HEK293 (cell line): ENCODE measurements around the gene GAS5.

Experiments
- HOXD13 ChIP-seq: sonication (generic); formaldehyde crosslinking; IDR thresholded peaks from 2 replicates; pipeline ENCODE4 v1.8.0; 2022; ENCODE audit warnings: missing genetic modification reagents, borderline replicate concordance
- KLF10 ChIP-seq: fragments of 450-650 bp; IDR thresholded peaks from 2 replicates; pipeline ENCODE4 v1.5.1; 2018; ENCODE audit warnings: missing biosample characterization, mild to moderate bottlenecking, missing genetic modification characterization
- KLF16 ChIP-seq: fragments of 450-650 bp; formaldehyde crosslinking; IDR thresholded peaks from 2 replicates; pipeline ENCODE4 v1.5.1; 2017; ENCODE audit warnings: missing biosample characterization, missing genetic modification characterization
- OSR2 ChIP-seq: fragments of 450-650 bp; formaldehyde crosslinking; IDR thresholded peaks from 2 replicates; pipeline ENCODE4 v1.5.1; 2016; ENCODE audit warnings: missing biosample characterization, missing genetic modification characterization
- REPIN1 ChIP-seq: fragments of 450-650 bp; formaldehyde crosslinking; IDR thresholded peaks from 2 replicates; pipeline ENCODE4 v1.5.1; 2017; ENCODE audit warnings: missing biosample characterization, missing genetic modification characterization, low read depth
- SETDB1 ChIP-seq: IDR thresholded peaks from one replicate; pipeline ENCODE4 v1.6.1; 2017; ENCODE audit warnings: mild to moderate bottlenecking, low read length, moderate library complexity, mixed read lengths; ENCODE audit not compliant: insufficient read length
- WT1 ChIP-seq: fragments of 450-650 bp; formaldehyde crosslinking; IDR thresholded peaks from 2 replicates; pipeline ENCODE4 v1.5.1; 2016; ENCODE audit warnings: missing biosample characterization, missing genetic modification characterization
- ZFP69B ChIP-seq: fragments of 450-650 bp; formaldehyde crosslinking; IDR thresholded peaks from 2 replicates; pipeline ENCODE4 v1.5.1; 2016; ENCODE audit warnings: missing biosample characterization, missing genetic modification characterization
- ZNF114 ChIP-seq: fragments of 450-650 bp; formaldehyde crosslinking; IDR thresholded peaks from 2 replicates; pipeline ENCODE4 v1.5.0; 2017; ENCODE audit warnings: missing biosample characterization, missing genetic modification characterization
- ZNF202 ChIP-seq: fragments of 450-650 bp; formaldehyde crosslinking; IDR thresholded peaks from 2 replicates; pipeline ENCODE4 v1.5.1; 2016; ENCODE audit warnings: missing biosample characterization, missing genetic modification characterization, borderline replicate concordance
- ZNF239 ChIP-seq: fragments of 450-650 bp; formaldehyde crosslinking; IDR thresholded peaks from 2 replicates; pipeline ENCODE4 v1.5.1; 2016; ENCODE audit warnings: missing biosample characterization, missing genetic modification characterization
- ZNF248 ChIP-seq: fragments of 450-650 bp; formaldehyde crosslinking; IDR thresholded peaks from 2 replicates; pipeline ENCODE4 v1.5.1; 2017; ENCODE audit warnings: missing biosample characterization, missing genetic modification characterization
- ZNF266 ChIP-seq: fragments of 450-650 bp; formaldehyde crosslinking; IDR thresholded peaks from 2 replicates; pipeline ENCODE4 v1.5.1; 2016; ENCODE audit warnings: missing biosample characterization, missing genetic modification characterization, low read depth
- ZNF423 ChIP-seq: fragments of 450-650 bp; formaldehyde crosslinking; IDR thresholded peaks from 2 replicates; pipeline ENCODE4 v1.5.1; 2016; ENCODE audit warnings: missing biosample characterization, missing genetic modification characterization
- ZNF501 ChIP-seq: fragments of 450-650 bp; formaldehyde crosslinking; IDR thresholded peaks from 2 replicates; pipeline ENCODE4 v1.5.1; 2016; ENCODE audit warnings: missing biosample characterization, missing genetic modification characterization
- ZNF596 ChIP-seq: fragments of 450-650 bp; IDR thresholded peaks from 2 replicates; pipeline ENCODE4 v1.5.0; 2018; ENCODE audit warnings: missing biosample characterization, mild to moderate bottlenecking, missing genetic modification characterization, moderate library complexity
- ZNF621 ChIP-seq: fragments of 450-650 bp; formaldehyde crosslinking; IDR thresholded peaks from 2 replicates; pipeline ENCODE4 v1.5.1; 2017; ENCODE audit warnings: missing biosample characterization, missing genetic modification characterization
- ZNF837 ChIP-seq: fragments of 450-650 bp; formaldehyde crosslinking; IDR thresholded peaks from 2 replicates; pipeline ENCODE4 v1.5.1; 2016; ENCODE audit warnings: missing biosample characterization, missing genetic modification characterization
- ZSCAN16 ChIP-seq: fragments of 450-650 bp; formaldehyde crosslinking; IDR thresholded peaks from 2 replicates; pipeline ENCODE4 v1.5.1; 2016; ENCODE audit warnings: missing biosample characterization, missing genetic modification characterization
- TF ChIP-seq, protein P1 (sequence below): fragments of 450-650 bp; formaldehyde crosslinking; IDR thresholded peaks from 2 replicates; pipeline ENCODE4 v1.5.1; 2016; ENCODE audit warnings: missing biosample characterization, missing genetic modification characterization
- TF ChIP-seq, protein P2 (sequence below): fragments of 450-650 bp; formaldehyde crosslinking; IDR thresholded peaks from 2 replicates; pipeline ENCODE4 v1.5.1; 2017; ENCODE audit warnings: missing biosample characterization, missing genetic modification characterization
- TF ChIP-seq, protein P3 (sequence below): fragments of 450-650 bp; formaldehyde crosslinking; IDR thresholded peaks from 2 replicates; pipeline ENCODE4 v1.5.1; 2016; ENCODE audit warnings: missing biosample characterization, missing genetic modification characterization
- TF ChIP-seq, protein P4 (sequence below): fragments of 450-650 bp; formaldehyde crosslinking; IDR thresholded peaks from 2 replicates; pipeline ENCODE4 v1.5.1; 2016; ENCODE audit warnings: missing biosample characterization, missing genetic modification characterization
- TF ChIP-seq, protein P5 (sequence below): fragments of 450-650 bp; IDR thresholded peaks from 2 replicates; pipeline ENCODE4 v1.5.1; 2018; ENCODE audit warnings: missing biosample characterization, mild to moderate bottlenecking, missing genetic modification characterization

GAS5 gene

DNA sequence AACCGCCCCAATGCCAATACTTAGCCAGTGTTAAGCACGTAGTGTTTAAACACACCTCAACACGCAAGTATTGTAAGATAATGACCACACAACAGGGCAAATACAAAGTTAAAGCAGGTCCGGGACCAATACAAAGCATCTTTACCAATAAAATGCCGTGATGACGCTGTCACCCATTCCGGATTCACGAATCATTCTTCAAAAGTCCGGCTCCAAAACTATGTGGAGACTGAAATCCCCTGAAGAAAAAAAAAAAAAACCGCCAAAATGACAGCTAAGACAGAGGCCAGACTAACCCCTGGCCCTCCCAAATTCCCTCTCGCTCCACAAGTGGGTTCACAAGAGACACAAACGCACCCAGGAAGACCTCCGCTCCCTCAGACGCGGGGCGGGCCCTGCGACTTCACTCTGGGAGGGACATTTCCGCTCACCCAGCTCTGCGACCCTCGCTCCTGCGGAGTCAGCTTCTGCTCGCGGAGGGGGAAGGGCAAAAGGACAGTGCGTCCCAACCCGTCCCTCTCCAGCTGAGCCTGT is 43.9 kb downstream of the GAS5 start (continued):
- TF ChIP-seq ZNF501 (tag by site-specific recombination) (no peak), REPIN1 (tag by site-specific recombination) (no peak), KLF16 (tag by site-specific recombination) (peak; percentile 77; the same call in 1 of the 2 replicates), ZNF423 (tag by site-specific recombination) (peak; percentile 92), OSR2 (tag by site-specific recombination) (no peak), ZNF837 (tag by site-specific recombination) (no peak), SETDB1 (no peak), HOXD13 (CRISPR knock-in tag) (peak; percentile 4; the same call in 1 of the 2 replicates), ZNF266 (tag by site-specific recombination) (no peak), ZNF239 (no peak), ZFP69B (tag by site-specific recombination) (no peak), ZSCAN16 (tag by site-specific recombination) (no peak), KLF10 (tag by site-specific recombination) (no peak), ZNF248 (no peak), ZNF596 (tag by site-specific recombination) (no peak), WT1 (tag by site-specific recombination) (peak; percentile 35; the same call in 1 of the 2 replicates), ZNF114 (no peak), ZNF202 (tag by site-specific recombination) (no peak), ZNF621 (no peak)
- TF ChIP-seq, protein P1, sequence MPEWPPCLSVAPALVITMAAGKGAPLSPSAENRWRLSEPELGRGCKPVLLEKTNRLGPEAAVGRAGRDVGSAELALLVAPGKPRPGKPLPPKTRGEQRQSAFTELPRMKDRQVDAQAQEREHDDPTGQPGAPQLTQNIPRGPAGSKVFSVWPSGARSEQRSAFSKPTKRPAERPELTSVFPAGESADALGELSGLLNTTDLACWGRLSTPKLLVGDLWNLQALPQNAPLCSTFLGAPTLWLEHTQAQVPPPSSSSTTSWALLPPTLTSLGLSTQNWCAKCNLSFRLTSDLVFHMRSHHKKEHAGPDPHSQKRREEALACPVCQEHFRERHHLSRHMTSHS, result no peak
- TF ChIP-seq, protein P2, sequence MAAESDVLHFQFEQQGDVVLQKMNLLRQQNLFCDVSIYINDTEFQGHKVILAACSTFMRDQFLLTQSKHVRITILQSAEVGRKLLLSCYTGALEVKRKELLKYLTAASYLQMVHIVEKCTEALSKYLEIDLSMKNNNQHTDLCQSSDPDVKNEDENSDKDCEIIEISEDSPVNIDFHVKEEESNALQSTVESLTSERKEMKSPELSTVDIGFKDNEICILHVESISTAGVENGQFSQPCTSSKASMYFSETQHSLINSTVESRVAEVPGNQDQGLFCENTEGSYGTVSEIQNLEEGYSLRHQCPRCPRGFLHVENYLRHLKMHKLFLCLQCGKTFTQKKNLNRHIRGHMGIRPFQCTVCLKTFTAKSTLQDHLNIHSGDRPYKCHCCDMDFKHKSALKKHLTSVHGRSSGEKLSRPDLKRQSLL (tag by site-specific recombination), result no peak
- TF ChIP-seq, protein P3, sequence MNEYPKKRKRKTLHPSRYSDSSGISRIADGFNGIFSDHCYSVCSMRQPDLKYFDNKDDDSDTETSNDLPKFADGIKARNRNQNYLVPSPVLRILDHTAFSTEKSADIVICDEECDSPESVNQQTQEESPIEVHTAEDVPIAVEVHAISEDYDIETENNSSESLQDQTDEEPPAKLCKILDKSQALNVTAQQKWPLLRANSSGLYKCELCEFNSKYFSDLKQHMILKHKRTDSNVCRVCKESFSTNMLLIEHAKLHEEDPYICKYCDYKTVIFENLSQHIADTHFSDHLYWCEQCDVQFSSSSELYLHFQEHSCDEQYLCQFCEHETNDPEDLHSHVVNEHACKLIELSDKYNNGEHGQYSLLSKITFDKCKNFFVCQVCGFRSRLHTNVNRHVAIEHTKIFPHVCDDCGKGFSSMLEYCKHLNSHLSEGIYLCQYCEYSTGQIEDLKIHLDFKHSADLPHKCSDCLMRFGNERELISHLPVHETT (tag by site-specific recombination), result no peak
- TF ChIP-seq, protein P4, sequence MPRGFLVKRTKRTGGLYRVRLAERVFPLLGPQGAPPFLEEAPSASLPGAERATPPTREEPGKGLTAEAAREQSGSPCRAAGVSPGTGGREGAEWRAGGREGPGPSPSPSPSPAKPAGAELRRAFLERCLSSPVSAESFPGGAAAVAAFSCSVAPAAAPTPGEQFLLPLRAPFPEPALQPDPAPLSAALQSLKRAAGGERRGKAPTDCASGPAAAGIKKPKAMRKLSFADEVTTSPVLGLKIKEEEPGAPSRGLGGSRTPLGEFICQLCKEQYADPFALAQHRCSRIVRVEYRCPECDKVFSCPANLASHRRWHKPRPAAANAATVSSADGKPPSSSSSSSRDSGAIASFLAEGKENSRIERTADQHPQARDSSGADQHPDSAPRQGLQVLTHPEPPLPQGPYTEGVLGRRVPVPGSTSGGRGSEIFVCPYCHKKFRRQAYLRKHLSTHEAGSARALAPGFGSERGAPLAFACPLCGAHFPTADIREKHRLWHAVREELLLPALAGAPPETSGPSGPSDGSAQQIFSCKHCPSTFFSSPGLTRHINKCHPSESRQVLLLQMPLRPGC (tag by site-specific recombination), result no peak
- TF ChIP-seq, protein P5, sequence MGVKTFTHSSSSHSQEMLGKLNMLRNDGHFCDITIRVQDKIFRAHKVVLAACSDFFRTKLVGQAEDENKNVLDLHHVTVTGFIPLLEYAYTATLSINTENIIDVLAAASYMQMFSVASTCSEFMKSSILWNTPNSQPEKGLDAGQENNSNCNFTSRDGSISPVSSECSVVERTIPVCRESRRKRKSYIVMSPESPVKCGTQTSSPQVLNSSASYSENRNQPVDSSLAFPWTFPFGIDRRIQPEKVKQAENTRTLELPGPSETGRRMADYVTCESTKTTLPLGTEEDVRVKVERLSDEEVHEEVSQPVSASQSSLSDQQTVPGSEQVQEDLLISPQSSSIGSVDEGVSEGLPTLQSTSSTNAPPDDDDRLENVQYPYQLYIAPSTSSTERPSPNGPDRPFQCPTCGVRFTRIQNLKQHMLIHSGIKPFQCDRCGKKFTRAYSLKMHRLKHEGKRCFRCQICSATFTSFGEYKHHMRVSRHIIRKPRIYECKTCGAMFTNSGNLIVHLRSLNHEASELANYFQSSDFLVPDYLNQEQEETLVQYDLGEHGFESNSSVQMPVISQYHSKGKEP (tag by site-specific recombination), result no peak
